Neural progenitor cell (in vitro differentiated cells): Measurements from ENCODE around the gene CLSTN2. TPM values are rescaled to one million over a fixed set of nuclear protein-coding genes. Genes with fewer than 3 reads are reported as not detected.
A peak's percentile ranks its signal among the peaks of the same experiment; 100 is the strongest.
"Not testable (repeated sequence)": the region's sequence is repeated elsewhere in the genome, so short reads cannot be mapped to it uniquely, and the experiment has no call there.

Source experiments
- DNase-seq: peaks from one replicate; pipeline ENCODE4 v3.0.0-alpha.2; 2016; ENCODE audit warnings: low spot score
- H2AFZ ChIP-seq: fragments of 200-600 bp; sonication (generic); replicated peaks from 2 replicates; pipeline ENCODE4 v1.6.1; 2016; ENCODE audit warnings: antibody characterized with exemption
- H3F3A ChIP-seq: fragments of 200-600 bp; sonication (generic); 2 replicates; pipeline ENCODE4 v1.6.1; 2016; ENCODE audit warnings: antibody characterized with exemption, low read depth
- H3K27ac ChIP-seq: fragments of 200-600 bp; sonication (generic); 2 replicates; pipeline ENCODE4 v1.5.1; 2016; ENCODE audit warnings: mild to moderate bottlenecking
- H3K27me3 ChIP-seq: fragments of 200-600 bp; sonication (generic); 2 replicates; pipeline ENCODE4 v1.6.1; 2016; ENCODE audit warnings: mild to moderate bottlenecking, moderate library complexity
- H3K36me3 ChIP-seq: fragments of 200-600 bp; sonication (generic); 2 replicates; pipeline ENCODE4 v1.5.1; 2016
- H3K4me1 ChIP-seq: fragments of 200-600 bp; sonication (generic); 2 replicates; pipeline ENCODE4 v1.6.1; 2016; ENCODE audit warnings: mixed run types
- H3K4me2 ChIP-seq: fragments of 200-600 bp; sonication (generic); 2 replicates; pipeline ENCODE4 v1.6.1; 2016
- H3K4me3 ChIP-seq: fragments of 200-600 bp; sonication (generic); 2 replicates; pipeline ENCODE4 v1.5.1; 2016
- H3K79me2 ChIP-seq: fragments of 200-600 bp; sonication (generic); 2 replicates; pipeline ENCODE4 v1.6.1; 2016; ENCODE audit warnings: low read depth
- H3K9ac ChIP-seq: fragments of 200-600 bp; sonication (generic); 2 replicates; pipeline ENCODE4 v1.6.1; 2016
- H3K9me3 ChIP-seq: fragments of 200-600 bp; sonication (generic); 2 replicates; pipeline ENCODE4 v1.5.1; 2016; ENCODE audit warnings: low read depth
- H4K20me1 ChIP-seq: fragments of 200-600 bp; sonication (generic); 2 replicates; pipeline ENCODE4 v1.6.1; 2016; ENCODE audit warnings: low read depth
- H3K27ac Mint-ChIP-seq: 3 replicates; pipeline ENCODE4 v1.8.0; 2021; ENCODE audit warnings: mixed read lengths
- H3K27me3 Mint-ChIP-seq: 2 replicates; pipeline ENCODE4 v1.8.0; 2022; ENCODE audit warnings: low read depth, mild to moderate bottlenecking, inconsistent platforms, moderate library complexity, mixed read lengths; ENCODE audit not compliant: insufficient read depth
- H3K36me3 Mint-ChIP-seq: 3 replicates; pipeline ENCODE4 v1.8.0; 2021; ENCODE audit warnings: mixed read lengths
- H3K4me1 Mint-ChIP-seq: 3 replicates; pipeline ENCODE4 v1.8.0; 2021; ENCODE audit warnings: mixed read lengths
- H3K4me3 Mint-ChIP-seq: 3 replicates; pipeline ENCODE4 v1.8.0; 2021; ENCODE audit warnings: mild to moderate bottlenecking, moderate library complexity, mixed read lengths
- H3K9me3 Mint-ChIP-seq: 3 replicates; pipeline ENCODE4 v1.8.0; 2020; ENCODE audit warnings: mixed read lengths
- CTCF ChIP-seq: fragments of 200-600 bp; sonication (generic); IDR thresholded peaks from 2 replicates; pipeline ENCODE4 v1.5.1; 2017; ENCODE audit warnings: antibody characterized with exemption, mild to moderate bottlenecking
- EZH2 ChIP-seq: fragments of 200-600 bp; sonication (generic); IDR thresholded peaks from 2 replicates; pipeline ENCODE4 v1.6.1; 2017; ENCODE audit warnings: antibody characterized with exemption, mild to moderate bottlenecking, moderate library complexity
- EZH2phosphoT487 ChIP-seq: fragments of 200-600 bp; sonication (generic); IDR thresholded peaks from 2 replicates; pipeline ENCODE4 v1.6.1; 2017; ENCODE audit warnings: antibody characterized with exemption
- total RNA-seq: library from RNA; depleted of rRNA; stranded (reverse); fragments of >200 nt; gene quantifications from 2 replicates; pipeline ENCODE4 v1.2.3, GENCODE V29; 2015; ENCODE audit warnings: low replicate concordance

CLSTN2 gene
- total RNA-seq, 1 donor from 2014 or later: 0.22 TPM

- TF ChIP-seq CTCF (no peak), EZH2 (no peak), EZH2phosphoT487 (no peak)
- DNase-seq: no peak
- Histone ChIP-seq H3K27ac (no peak overlapping the region), H3K27me3 (no peaks in the 10 kb centered on the region), H3K79me2 (no peaks in the 10 kb centered on the region), H3K9ac (no peak overlapping the region), H3F3A (no peaks in the 10 kb centered on the region), H2AFZ (no peak overlapping the region), H3K36me3 (no peaks in the 10 kb centered on the region), H4K20me1 (no peaks in the 10 kb centered on the region), H3K4me3 (no peak overlapping the region), H3K4me2 (no peak overlapping the region), H3K4me1 (peaks cover 21% of the 10 kb centered on the region), H3K9me3 (no peaks in the 10 kb centered on the region)
- Mint-ChIP-seq H3K36me3 (no peaks in the 10 kb centered on the region), H3K27me3 (peaks cover 11% of the 10 kb centered on the region), H3K27ac (no peak overlapping the region), H3K4me3 (no peak overlapping the region), H3K9me3 (no peaks in the 10 kb centered on the region), H3K4me1 (peaks cover 13% of the 10 kb centered on the region)
Observed at GRCh38 chr3:140421884-140422283, 486.9 kb downstream of the CLSTN2 start.

- H2AFZ ChIP-seq: peak overlapping the region; percentile 90
- no peaks in the 10 kb centered on the region for H3K27me3 ChIP-seq
- no peak overlapping the region for H3K4me3 Mint-ChIP-seq
- H3K27ac ChIP-seq: no peak overlapping the region
- H3F3A ChIP-seq: no peaks in the 10 kb centered on the region
- no peak for DNase-seq
- no peaks in the 10 kb centered on the region for H3K79me2 ChIP-seq
- no peaks in the 10 kb centered on the region for H3K9me3 ChIP-seq
- H3K4me1 Mint-ChIP-seq: peaks cover 16% of the 10 kb centered on the region
- no peaks in the 10 kb centered on the region for H3K36me3 ChIP-seq
- H3K4me1 ChIP-seq: peaks cover 26% of the 10 kb centered on the region
- H3K27ac Mint-ChIP-seq: no peak overlapping the region
- peaks cover 11% of the 10 kb centered on the region for H3K27me3 Mint-ChIP-seq
- no peaks in the 10 kb centered on the region for H4K20me1 ChIP-seq
- H3K9me3 Mint-ChIP-seq: no peaks in the 10 kb centered on the region
- no peaks in the 10 kb centered on the region for H3K36me3 Mint-ChIP-seq
- no peak overlapping the region for H3K4me2 ChIP-seq
- H3K4me3 ChIP-seq: no peak overlapping the region
- no peak overlapping the region for H3K9ac ChIP-seq
- TF ChIP-seq CTCF (no peak), EZH2phosphoT487 (no peak), EZH2 (no peak)
Observed at GRCh38 chr3:140423146-140423545, 488.2 kb downstream of the CLSTN2 start.

DNA sequence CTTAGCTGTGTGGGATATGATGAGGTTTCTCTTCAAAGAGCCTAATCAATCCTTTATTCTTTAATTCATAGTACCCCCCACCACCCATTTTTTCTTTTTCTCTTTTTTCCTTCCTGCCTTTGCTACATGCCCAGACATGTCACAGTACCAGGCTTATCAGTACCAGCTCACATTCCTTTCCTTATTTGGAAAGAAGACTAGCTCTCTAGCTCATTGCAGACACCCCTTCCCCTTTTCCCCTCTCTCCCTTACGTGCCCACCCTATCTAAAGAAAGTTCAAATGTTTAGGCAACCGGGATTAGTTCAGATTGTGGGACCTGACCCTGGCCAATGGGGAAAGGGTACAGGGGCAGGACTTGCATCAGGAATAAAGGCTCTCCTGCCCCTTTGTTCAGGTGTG, 488.6 kb downstream of the CLSTN2 start:
- not testable (repeated sequence) for H3K9ac ChIP-seq, H3K27ac Mint-ChIP-seq, H3K27me3 ChIP-seq, H3K4me3 Mint-ChIP-seq, H3F3A ChIP-seq, H3K4me2 ChIP-seq, DNase-seq, H3K79me2 ChIP-seq, H3K36me3 ChIP-seq, H3K4me3 ChIP-seq, H3K36me3 Mint-ChIP-seq, H3K9me3 ChIP-seq, H3K9me3 Mint-ChIP-seq, H3K27ac ChIP-seq, H4K20me1 ChIP-seq
- Histone ChIP-seq H3K4me1 (peaks cover 30% of the 10 kb centered on the region), H2AFZ (peak overlapping the region; percentile 90)
- Mint-ChIP-seq H3K27me3 (peaks cover 11% of the 10 kb centered on the region), H3K4me1 (peaks cover 21% of the 10 kb centered on the region)

- H3K27me3 ChIP-seq: no peaks in the 10 kb centered on the region
- H3F3A ChIP-seq: no peaks in the 10 kb centered on the region
- H3K36me3 Mint-ChIP-seq: no peaks in the 10 kb centered on the region
- H3K36me3 ChIP-seq: no peaks in the 10 kb centered on the region
- DNase-seq: no peak
- no peaks in the 10 kb centered on the region for H3K9me3 Mint-ChIP-seq
- no peak overlapping the region for H3K27ac Mint-ChIP-seq
- no peak overlapping the region for H3K4me3 ChIP-seq
- peaks cover 33% of the 10 kb centered on the region for H3K4me1 ChIP-seq
- H2AFZ ChIP-seq: no peak overlapping the region
- no peaks in the 10 kb centered on the region for H4K20me1 ChIP-seq
- TF ChIP-seq EZH2phosphoT487 (no peak), EZH2 (no peak), CTCF (no peak)
- no peak overlapping the region for H3K9ac ChIP-seq
- H3K27me3 Mint-ChIP-seq: peaks cover 13% of the 10 kb centered on the region
- H3K4me3 Mint-ChIP-seq: no peak overlapping the region
- H3K79me2 ChIP-seq: no peaks in the 10 kb centered on the region
- no peak overlapping the region for H3K27ac ChIP-seq
- H3K4me2 ChIP-seq: no peak overlapping the region
- peaks cover 27% of the 10 kb centered on the region for H3K4me1 Mint-ChIP-seq
- H3K9me3 ChIP-seq: no peaks in the 10 kb centered on the region
Observed at GRCh38 chr3:140424211-140424610, 489.2 kb downstream of the CLSTN2 start.
